CD4-positive, alpha-beta T cell (primary cell): ENCODE data around the gene GMPPA. TPM values are rescaled to one million over a fixed set of nuclear protein-coding genes. Genes with fewer than 3 reads are reported as not detected.
A peak's percentile ranks its signal among the peaks of the same experiment; 100 is the strongest.

Source experiments
- ATAC-seq: fragments of 200-7000 bp; cut with Tn5 transposase; one replicate; pipeline ENCODE4 v1.10.0; 2022; ENCODE audit warnings: mild to moderate bottlenecking; ENCODE audit not compliant: poor library complexity
- CTCF ChIA-PET: fragments of 350-600 bp; sonication (Branson Sonifier 250); formaldehyde crosslinking; loops from one replicate; lab custom pipeline; 2021; ENCODE audit warnings: antibody characterized with exemption, inconsistent platforms; lab: Charles Lee
- POLR2A ChIA-PET: fragments of 350-600 bp; sonication (Branson Sonifier 250); formaldehyde crosslinking; loops from one replicate; lab custom pipeline; 2021; ENCODE audit warnings: antibody characterized with exemption, inconsistent platforms; lab: Charles Lee
- DNase-seq, 14 experiments: peaks; one replicate each; pipeline ENCODE4 v3.0.0-alpha.2; 2013 to 2020; ENCODE audit warnings: mixed read lengths in 2 of 14
- H3K27ac ChIP-seq, 2 donors: one replicate each; pipeline versions ENCODE4 v1.5.1 to v1.7.0; 2013; ENCODE audit warnings: low read length in 2 of 2, low read depth in 1 of 2, mild to moderate bottlenecking in 1 of 2
- H3K27me3 ChIP-seq, 2 experiments: 1 replicate in 1 of 2; 2 replicates in 1 of 2; pipeline versions ENCODE4 v1.6.1 to v1.7.0; 2013; ENCODE audit warnings: low read length in 2 of 2, control low read depth in 1 of 2, mild to moderate bottlenecking in 1 of 2, moderate library complexity in 1 of 2; ENCODE audit not compliant: insufficient read depth in 2 of 2, control insufficient read depth in 1 of 2
- H3K36me3 ChIP-seq: one replicate; pipeline ENCODE4 v1.6.1; 2013; ENCODE audit warnings: low read length, control low read depth; ENCODE audit not compliant: insufficient read depth
- H3K4me1 ChIP-seq: one replicate; pipeline ENCODE4 v1.6.1; 2013; ENCODE audit warnings: low read length, control low read depth; ENCODE audit not compliant: insufficient read depth
- H3K4me3 ChIP-seq: one replicate; pipeline ENCODE4 v1.5.1; 2013; ENCODE audit warnings: mild to moderate bottlenecking, low read length, moderate library complexity
- H3K9me3 ChIP-seq, 2 experiments: 1 replicate in 1 of 2; 2 replicates in 1 of 2; pipeline versions ENCODE4 v1.6.1 to v1.7.0; 2013; ENCODE audit warnings: low read length in 2 of 2, mild to moderate bottlenecking in 2 of 2, control low read depth in 1 of 2, moderate library complexity in 1 of 2; ENCODE audit not compliant: control insufficient read depth in 1 of 2, insufficient read depth in 1 of 2
- H3K27ac Mint-ChIP-seq: one replicate; pipeline ENCODE4 v1.8.0; 2020; ENCODE audit warnings: mixed read lengths
- H3K27me3 Mint-ChIP-seq: one replicate; pipeline ENCODE4 v1.8.0; 2021; ENCODE audit warnings: mixed read lengths
- H3K36me3 Mint-ChIP-seq: one replicate; pipeline ENCODE4 v1.8.0; 2021; ENCODE audit warnings: low read depth, mixed read lengths
- H3K4me1 Mint-ChIP-seq: one replicate; pipeline ENCODE4 v1.8.0; 2021; ENCODE audit warnings: low read depth, mixed read lengths
- H3K4me3 Mint-ChIP-seq: one replicate; pipeline ENCODE4 v1.8.0; 2020; ENCODE audit warnings: mild to moderate bottlenecking, mixed read lengths
- H3K9me3 Mint-ChIP-seq: one replicate; pipeline ENCODE4 v1.8.0; 2020; ENCODE audit warnings: mixed read lengths
- CTCF ChIP-seq: fragments of 200-600 bp; IDR thresholded peaks from one replicate; pipeline ENCODE4 v1.8.0; 2022; ENCODE audit warnings: antibody characterized with exemption, mild to moderate bottlenecking
- intact Hi-C, 2 experiments: fragments of 100-400 bp; cut with DNase I in 1 of 2; cut with micrococcal nuclease in 1 of 2; formaldehyde crosslinking; loops; one replicate each; pipeline versions ENCODE4 v1.15.1 to v1.9.0; 2023 to 2025; cut with DNase I, micrococcal nuclease
- total RNA-seq, 174 experiments: library from RNA in 2 of 174; stranded (reverse) in 2 of 174; gene quantifications; one replicate each; pipeline ENCODE4 v1.2.3 and lab custom pipeline; 2021 to 2026

The GMPPA gene
- total RNA-seq, 2 experiments from 2014 or later: 13.3 to 14.4 TPM

GRCh38 chr2:219531639-219532377, 33.1 kb downstream of the GMPPA start:
- ATAC-seq (no peak), DNase-seq (no peak)
- Mint-ChIP-seq H3K36me3 (no peaks in the 10 kb centered on the region), H3K4me1 (no peaks in the 10 kb centered on the region), H3K27me3 (peaks cover 67% of the 10 kb centered on the region), H3K27ac (no peak overlapping the region), H3K4me3 (no peak overlapping the region), H3K9me3 (no peaks in the 10 kb centered on the region)
- no peaks in the 10 kb centered on the region for H3K36me3 ChIP-seq
- peaks cover 0 to 3% of the 10 kb centered on the region in 2 experiments for H3K9me3 ChIP-seq
- H3K27me3 ChIP-seq: peaks cover 23 to 34% of the 10 kb centered on the region in 2 experiments
- H3K27ac ChIP-seq: no peak overlapping the region
- POLR2A ChIA-PET: no interaction called here
- TF ChIP-seq CTCF: no peak
- peaks cover 4% of the 10 kb centered on the region for H3K4me1 ChIP-seq
- CTCF ChIA-PET: interaction anchor here (2.5 kb wide), 1 partner anchor 36 kb away, joined by 29 read pairs; a partner anchor contains a TSS
- H3K4me3 ChIP-seq: no peak overlapping the region
- intact Hi-C loops: loop anchor here in 1 of 2 experiments (2.0 kb wide), 1 partner anchor 23 kb away; no protein-coding TSS in a partner anchor

- no peak overlapping the region for H3K27ac Mint-ChIP-seq
- POLR2A ChIA-PET: no interaction called here
- no peak overlapping the region for H3K4me3 Mint-ChIP-seq
- no peaks in the 10 kb centered on the region for H3K36me3 Mint-ChIP-seq
- no peak for TF ChIP-seq CTCF
- intact Hi-C loops: no loop called here
- H3K9me3 Mint-ChIP-seq: no peaks in the 10 kb centered on the region
- H3K27ac ChIP-seq: no peak overlapping the region
- peaks cover 18 to 29% of the 10 kb centered on the region in 2 experiments for H3K27me3 ChIP-seq
- H3K4me1 Mint-ChIP-seq: no peaks in the 10 kb centered on the region
- CTCF ChIA-PET: no interaction called here
- DNase-seq (no peak), ATAC-seq (no peak)
- no peak overlapping the region for H3K4me3 ChIP-seq
- peaks cover 0 to 3% of the 10 kb centered on the region in 2 experiments for H3K9me3 ChIP-seq
- peaks cover 62% of the 10 kb centered on the region for H3K27me3 Mint-ChIP-seq
- no peaks in the 10 kb centered on the region for H3K36me3 ChIP-seq
- peaks cover 4% of the 10 kb centered on the region for H3K4me1 ChIP-seq
Observed at GRCh38 chr2:219532378-219532649, 33.6 kb downstream of the GMPPA start.

GRCh38 chr2:219533930-219534661, 35.4 kb downstream of the GMPPA start:
- Mint-ChIP-seq H3K36me3 (no peaks in the 10 kb centered on the region), H3K4me1 (no peaks in the 10 kb centered on the region), H3K4me3 (no peak overlapping the region), H3K9me3 (no peaks in the 10 kb centered on the region), H3K27ac (no peak overlapping the region), H3K27me3 (peaks cover 45% of the 10 kb centered on the region)
- DNase-seq (peak in 1 of 14 experiments; percentile 2), ATAC-seq (no peak)
- Histone ChIP-seq H3K36me3 (no peaks in the 10 kb centered on the region), H3K4me3 (no peak overlapping the region), H3K4me1 (peaks cover 4% of the 10 kb centered on the region), H3K27ac (no peak overlapping the region), H3K27me3 (peaks cover 12 to 15% of the 10 kb centered on the region in 2 experiments), H3K9me3 (peaks cover 0 to 3% of the 10 kb centered on the region in 2 experiments)
- ChIA-PET POLR2A (no interaction called here), CTCF (interaction anchor here (0.6 kb wide), 1 partner anchor 109 kb away, joined by 3 read pairs; no protein-coding TSS in a partner anchor)
- TF ChIP-seq CTCF: no peak
- intact Hi-C loops: no loop called here
